ENCODE results near the gene PRR14L.

- no peak for TF ChIP-seq CTCF (IDR thresholded peaks at IDR 0.05)
- no peak for TF ChIP-seq POLR2A (IDR thresholded peaks at IDR 0.05)
- no peak for TF ChIP-seq EP300 (IDR thresholded peaks at IDR 0.05)
Measured at GRCh38 chr22:31653944-31654343, 96.0 kb downstream of the PRR14L start.
